K562 (cell line): ENCODE results near the gene CARD9. TPM values are rescaled to one million over a fixed set of nuclear protein-coding genes. Genes with fewer than 3 reads are reported as not detected.
A peak's percentile ranks its signal among the peaks of the same experiment; 100 is the strongest.

Experiments
- ATAC-seq: fragments of 200-7000 bp; cut with Tn5 transposase; 3 replicates; pipeline ENCODE4 v1.9.1; 2020; ENCODE audit warnings: moderate library complexity
- BruUV-seq: library from RNA; stranded (reverse); fragments of 400-500 nt; replicated peaks from 2 replicates; lab custom pipeline; 2021; lab: Mats Ljungman, UMichigan
- CTCF ChIA-PET: fragments of 300-600 bp; formaldehyde crosslinking; extraction: SDS; loops from one replicate; lab custom pipeline; 2021; ENCODE audit warnings: low intra/inter-chr PET ratio; lab: Yijun Ruan, JAX
- POLR2A ChIA-PET: fragments of 300-600, 350-650 bp; sonication (Branson Sonifier 250); formaldehyde crosslinking; extraction: SDS; loops from one replicate; lab custom pipeline; 2021; ENCODE audit warnings: antibody characterized with exemption, inconsistent platforms; lab: Yijun Ruan, JAX
- DNase-seq, 4 experiments: peaks; one replicate each; pipeline versions ENCODE4 v3.0.0 to v3.0.0-alpha.2; 2011 to 2018; ENCODE audit warnings: low spot score in 3 of 4, mixed read lengths in 3 of 4; ENCODE audit errors: extremely low read depth in 1 of 4
- FAIRE-seq: peaks from 2 replicates; lab custom pipeline; 2011; peaks lifted over from hg19 to GRCh38; lab: Jason Lieb, UNC
- H2AFZ ChIP-seq: 2 replicates; pipeline ENCODE4 v1.6.0; 2011; ENCODE audit warnings: low read depth, low read length, control low read depth, inconsistent platforms
- H3K27ac ChIP-seq: fragments of 200-600 bp; 3 replicates; pipeline ENCODE4 v1.8.0; 2011; ENCODE audit warnings: low read depth, mild to moderate bottlenecking, control low read depth, inconsistent platforms, low read length, moderate library complexity, mixed read lengths; ENCODE audit errors: extremely low read depth
- H3K27me3 ChIP-seq, 2 experiments: fragments of 300-600 bp in 1 of 2; 2 replicates in 1 of 2; 3 replicates in 1 of 2; pipeline versions ENCODE4 v1.6.0 to v1.8.0; 2011; ENCODE audit warnings: inconsistent platforms in 2 of 2, low read length in 2 of 2, mild to moderate bottlenecking in 1 of 2, mixed read lengths in 1 of 2, moderate library complexity in 1 of 2; ENCODE audit not compliant: control insufficient read depth in 2 of 2, insufficient read depth in 2 of 2
- H3K36me3 ChIP-seq: fragments of 300-600 bp; 3 replicates; pipeline ENCODE4 v1.8.0; 2011; ENCODE audit warnings: mild to moderate bottlenecking, low read length, inconsistent platforms; ENCODE audit not compliant: control insufficient read depth, insufficient read depth
- H3K4me1 ChIP-seq, 2 experiments: fragments of 200-600 bp in 1 of 2; replicated peaks in 1 of 2; 2 replicates in 1 of 2; 3 replicates in 1 of 2; pipeline versions ENCODE4 v1.5.1 to v1.8.0; 2011; ENCODE audit warnings: inconsistent platforms in 2 of 2, low read length in 2 of 2, mild to moderate bottlenecking in 1 of 2, mixed read lengths in 1 of 2, moderate library complexity in 1 of 2; ENCODE audit not compliant: control insufficient read depth in 2 of 2, insufficient read depth in 2 of 2
- H3K4me2 ChIP-seq: 2 replicates; pipeline ENCODE4 v1.6.1; 2011; ENCODE audit warnings: low read length, control low read depth, inconsistent platforms, mixed read lengths; ENCODE audit not compliant: insufficient read depth
- H3K4me3 ChIP-seq: fragments of 200-600 bp; sonication (generic), shearing (Covaris generic); 2 replicates; pipeline ENCODE4 v1.5.1; 2016; ENCODE audit warnings: control low read depth, inconsistent platforms
- H3K79me2 ChIP-seq: fragments of 200-600 bp; 3 replicates; pipeline ENCODE4 v1.8.0; 2011; ENCODE audit warnings: low read length, inconsistent platforms; ENCODE audit not compliant: control insufficient read depth, insufficient read depth
- H3K9ac ChIP-seq, 2 experiments: 2 replicates each; pipeline versions ENCODE4 v1.6.0 to v1.6.1; 2011; ENCODE audit warnings: low read depth in 2 of 2, low read length in 2 of 2, control low read depth in 1 of 2, inconsistent platforms in 1 of 2, mild to moderate bottlenecking in 1 of 2, mixed read lengths in 1 of 2; ENCODE audit not compliant: insufficient read depth in 1 of 2
- H3K9me1 ChIP-seq: one replicate; pipeline ENCODE4 v1.6.0; 2011; ENCODE audit warnings: inconsistent platforms, mild to moderate bottlenecking, low read length, moderate library complexity; ENCODE audit not compliant: control insufficient read depth, insufficient read depth
- H3K9me3 ChIP-seq: replicated peaks from 2 replicates; pipeline ENCODE4 v1.5.1; 2011; ENCODE audit warnings: low read depth, low read length, inconsistent platforms; ENCODE audit not compliant: control insufficient read depth, insufficient read depth
- H4K20me1 ChIP-seq: replicated peaks from 2 replicates; pipeline ENCODE4 v1.6.1; 2011; ENCODE audit warnings: low read length, inconsistent platforms, mixed read lengths; ENCODE audit not compliant: control insufficient read depth, insufficient read depth
- BRCA1 ChIP-seq, 2 experiments: fragments of 450-650 bp in 1 of 2; sonication (generic) in 1 of 2; formaldehyde crosslinking in 1 of 2; IDR thresholded peaks; 2 replicates each; pipeline versions ENCODE4 v1.5.0 to v1.6.1; 2017 to 2020; ENCODE audit warnings: mild to moderate bottlenecking in 1 of 2, missing genetic modification reagents in 1 of 2
- RBM17 ChIP-seq: fragments of 200-400 bp; formaldehyde crosslinking; IDR thresholded peaks from 2 replicates; pipeline ENCODE4 v1.6.1; 2017; ENCODE audit warnings: low read depth, mild to moderate bottlenecking, low read length, borderline replicate concordance
- SIN3B ChIP-seq: fragments of 450-650 bp; IDR thresholded peaks from 2 replicates; pipeline ENCODE4 v1.6.1; 2017; ENCODE audit warnings: low read depth, mild to moderate bottlenecking, moderate library complexity
- TEAD2 ChIP-seq: fragments of 450-650 bp; IDR thresholded peaks from 2 replicates; pipeline ENCODE4 v1.6.1; 2016; ENCODE audit warnings: missing genetic modification characterization, control low read depth, missing compliant biosample characterization
- TGIF2 ChIP-seq: sonication (generic); formaldehyde crosslinking; IDR thresholded peaks from 2 replicates; pipeline ENCODE4 v1.8.1; 2022; ENCODE audit warnings: mild to moderate bottlenecking, missing genetic modification reagents, moderate library complexity
- ZNF146 ChIP-seq: IDR thresholded peaks from one replicate; pipeline ENCODE4 v1.6.1; 2018; ENCODE audit warnings: missing compliant biosample characterization; ENCODE audit not compliant: unreplicated experiment
- WGBS: fragments of 100-300 bp; shearing (Covaris generic); methylation state at CpG from one replicate; pipeline ENCODE4 v1.1.6; 2016; ENCODE audit warnings: low coverage, mixed read lengths; ENCODE audit not compliant: insufficient coverage; ENCODE audit errors: missing lambda C conversion rate; 5-methylcytosine and 5-hydroxymethylcytosine counted together
- in situ Hi-C: fragments of 300-500 bp; cut with MboI; formaldehyde crosslinking; loops from 4 replicates; pipeline ENCODE4 v1.15.0; 2018; ENCODE audit warnings: inconsistent platforms, mixed read lengths
- intact Hi-C: fragments of 100-400 bp; cut with micrococcal nuclease; formaldehyde crosslinking; loops from 2 replicates; pipeline ENCODE4 v1.14.2; 2022
- polyA plus RNA-seq, 8 experiments: library from polyadenylated mRNA; depleted of rRNA in 4 of 8; stranded (reverse) in 5 of 8; unstranded in 3 of 8; fragments of >200 nt; fragmentation: Nextera tagmentation in 2 of 8; fragmentation: Illumina TruSeq in 1 of 8; extraction: Ambion mirVana in 2 of 8; extraction: Trizol in 1 of 8; gene quantifications; 2 replicates each; pipeline versions ENCODE4 v1.2.1 to v1.2.3, GENCODE V29; 2011 to 2014; ENCODE audit warnings: inconsistent platforms in 1 of 8, missing spikeins in 1 of 8
- total RNA-seq, 7 experiments: library from RNA; depleted of rRNA in 6 of 7; stranded (reverse); fragments of >200 nt in 6 of 7; fragmentation: Illumina TruSeq in 2 of 7; extraction: Trizol in 2 of 7; gene quantifications; 2 replicates each; pipeline versions ENCODE4 v1.2.1 to v1.2.3, GENCODE V29; 2011 to 2021; ENCODE audit warnings: low replicate concordance in 1 of 7
- TF ChIP-seq, protein P1 (sequence below): fragments of 450-650 bp; conservative IDR thresholded peaks from 2 replicates; pipeline ENCODE4 v1.6.1; 2016; ENCODE audit warnings: missing genetic modification characterization, low read depth, mild to moderate bottlenecking, missing compliant biosample characterization, moderate library complexity
- TF ChIP-seq, protein P2 (sequence below): fragments of 250-450 bp; sonication (Bioruptor Pico); IDR thresholded peaks from 2 replicates; pipeline ENCODE4 v1.8.0; 2021; ENCODE audit warnings: moderate library complexity, mild to moderate bottlenecking, inconsistent platforms

The CARD9 gene
- total and polyA plus RNA-seq, 9 of the 15 experiments (the other 6 are each of a cell fraction or from before 2014, with no cell fraction given), result 1.7 to 53.0 (median 9.7) TPM

DNA sequence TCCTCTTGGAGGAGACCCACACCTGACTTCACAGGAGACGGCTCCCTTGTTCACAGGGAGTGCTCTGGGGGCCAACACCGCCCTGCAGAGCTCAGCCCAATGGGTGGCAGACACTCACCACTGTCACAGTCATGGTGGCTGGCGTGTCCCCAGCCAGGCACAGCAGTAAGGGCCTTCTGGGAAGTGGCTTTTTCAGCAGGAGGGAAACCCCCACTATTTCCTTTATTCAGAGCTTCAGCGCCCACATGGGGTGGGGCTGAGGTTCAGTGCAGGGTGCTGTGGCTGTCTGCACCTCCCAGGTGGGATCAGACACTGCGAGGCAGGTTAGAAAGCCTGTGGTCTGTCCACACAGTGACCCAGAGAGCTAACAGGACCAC is 30.1 kb upstream of the CARD9 start:
- no peak for FAIRE-seq
- H3K27me3 ChIP-seq, result no peaks in the 10 kb centered on the region
- intact Hi-C loops (no loop called here), in situ Hi-C loops (no loop called here)
- no peak overlapping the region for H3K27ac ChIP-seq
- CTCF ChIA-PET, result no interaction called here
- no peak overlapping the region for H3K4me3 ChIP-seq
- H3K36me3 ChIP-seq, result peaks cover 71% of the 10 kb centered on the region
- H3K9ac ChIP-seq, result peak overlapping the region in 1 of 2 experiments; percentile 8; a peak in 1 of 4 replicates
- WGBS, result 89% methylated on average over 5 of the region's 5 CpGs
- no peak for TF ChIP-seq RBM17
- TF ChIP-seq ZNF146 (CRISPR knock-in tag), result no peak
- TF ChIP-seq, protein P1, sequence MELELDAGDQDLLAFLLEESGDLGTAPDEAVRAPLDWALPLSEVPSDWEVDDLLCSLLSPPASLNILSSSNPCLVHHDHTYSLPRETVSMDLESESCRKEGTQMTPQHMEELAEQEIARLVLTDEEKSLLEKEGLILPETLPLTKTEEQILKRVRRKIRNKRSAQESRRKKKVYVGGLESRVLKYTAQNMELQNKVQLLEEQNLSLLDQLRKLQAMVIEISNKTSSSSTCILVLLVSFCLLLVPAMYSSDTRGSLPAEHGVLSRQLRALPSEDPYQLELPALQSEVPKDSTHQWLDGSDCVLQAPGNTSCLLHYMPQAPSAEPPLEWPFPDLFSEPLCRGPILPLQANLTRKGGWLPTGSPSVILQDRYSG (tag), result no peak
- TF ChIP-seq BRCA1 (IDR thresholded peaks at IDR 0.05), result no peak
- TF ChIP-seq BRCA1 (CRISPR knock-in tag; IDR thresholded peaks at IDR 0.05), result no peak
- no peak for TF ChIP-seq TGIF2 (CRISPR knock-in tag)
- TF ChIP-seq, protein P2, sequence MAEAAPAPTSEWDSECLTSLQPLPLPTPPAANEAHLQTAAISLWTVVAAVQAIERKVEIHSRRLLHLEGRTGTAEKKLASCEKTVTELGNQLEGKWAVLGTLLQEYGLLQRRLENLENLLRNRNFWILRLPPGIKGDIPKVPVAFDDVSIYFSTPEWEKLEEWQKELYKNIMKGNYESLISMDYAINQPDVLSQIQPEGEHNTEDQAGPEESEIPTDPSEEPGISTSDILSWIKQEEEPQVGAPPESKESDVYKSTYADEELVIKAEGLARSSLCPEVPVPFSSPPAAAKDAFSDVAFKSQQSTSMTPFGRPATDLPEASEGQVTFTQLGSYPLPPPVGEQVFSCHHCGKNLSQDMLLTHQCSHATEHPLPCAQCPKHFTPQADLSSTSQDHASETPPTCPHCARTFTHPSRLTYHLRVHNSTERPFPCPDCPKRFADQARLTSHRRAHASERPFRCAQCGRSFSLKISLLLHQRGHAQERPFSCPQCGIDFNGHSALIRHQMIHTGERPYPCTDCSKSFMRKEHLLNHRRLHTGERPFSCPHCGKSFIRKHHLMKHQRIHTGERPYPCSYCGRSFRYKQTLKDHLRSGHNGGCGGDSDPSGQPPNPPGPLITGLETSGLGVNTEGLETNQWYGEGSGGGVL (CRISPR knock-in tag), result no peak
- TF ChIP-seq SIN3B, result no peak
- TF ChIP-seq TEAD2 (tag), result no peak
- H4K20me1 ChIP-seq, result no peaks in the 10 kb centered on the region; the same call in 1 of the 2 replicates
- H3K4me1 ChIP-seq, result peaks cover 5 to 51% of the 10 kb centered on the region in 2 experiments; a peak in 4 of 5 replicates
- H3K79me2 ChIP-seq, result peaks cover 31% of the 10 kb centered on the region
- no peak overlapping the region for H3K4me2 ChIP-seq
- POLR2A ChIA-PET, result interaction anchor here (0.6 to 1.3 kb wide), 5 partner anchors 10 to 111 kb away, joined by 3 to 5 read pairs (median 3); partner anchors contain the start of gene DNLZ
- no peak overlapping the region for H2AFZ ChIP-seq
- no peaks in the 10 kb centered on the region for H3K9me1 ChIP-seq
- BruUV-seq, result no TSS peak
- ATAC-seq, result no peak
- DNase-seq, result no peak
- no peaks in the 10 kb centered on the region for H3K9me3 ChIP-seq
